Right hindlimb (tissue), 1 donor: Measurements from ENCODE around the gene SWAP70.
"Not testable (repeated sequence)": the region's sequence is repeated elsewhere in the genome, so short reads cannot be mapped to it uniquely, and the experiment has no call there.

ENCODE experiments used
- DNase-seq: peaks from one replicate; pipeline ENCODE4 v3.0.0-alpha.2; 2018

Gene SWAP70

DNA sequence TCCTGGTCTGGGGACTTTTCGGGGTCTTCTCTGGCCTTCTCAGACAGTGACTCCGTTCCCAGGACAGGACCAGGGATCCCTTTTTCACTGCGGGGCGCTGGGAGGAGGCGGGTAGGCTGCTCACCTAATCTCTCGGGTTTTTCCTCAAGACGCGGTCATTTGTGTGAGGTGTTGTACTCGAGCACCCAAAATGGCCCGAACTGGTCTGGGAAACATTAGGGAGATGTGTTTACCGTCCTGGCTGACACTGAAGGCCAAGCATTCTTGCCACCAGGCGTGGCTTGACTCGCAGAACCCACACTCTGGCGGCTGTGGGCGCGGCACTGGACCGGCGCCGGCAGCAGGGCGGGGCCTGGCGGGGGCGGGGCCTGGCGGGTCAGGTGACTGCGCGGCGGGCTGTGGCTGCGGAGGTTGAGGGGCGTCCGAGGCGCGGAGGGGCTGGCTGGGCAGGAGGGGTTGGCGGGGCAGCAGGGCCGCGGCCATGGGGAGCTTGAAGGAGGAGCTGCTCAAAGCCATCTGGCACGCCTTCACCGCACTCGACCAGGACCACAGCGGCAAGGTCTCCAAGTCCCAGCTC lies at the start of gene SWAP70:
Gene SWAP70 (plus strand): TSS at position 379 of the 577 bp plus-strand sequence. CDS start 103 bp downstream, at position 482.
- peak; percentile 93 for DNase-seq

GRCh38 chr11:9615031-9615451 lies 48.8 kb upstream of the SWAP70 start:
- DNase-seq = no peak

- DNase-seq = no peak
Observed at GRCh38 chr11:9616042-9616675, 47.7 kb upstream of the SWAP70 start.

DNA sequence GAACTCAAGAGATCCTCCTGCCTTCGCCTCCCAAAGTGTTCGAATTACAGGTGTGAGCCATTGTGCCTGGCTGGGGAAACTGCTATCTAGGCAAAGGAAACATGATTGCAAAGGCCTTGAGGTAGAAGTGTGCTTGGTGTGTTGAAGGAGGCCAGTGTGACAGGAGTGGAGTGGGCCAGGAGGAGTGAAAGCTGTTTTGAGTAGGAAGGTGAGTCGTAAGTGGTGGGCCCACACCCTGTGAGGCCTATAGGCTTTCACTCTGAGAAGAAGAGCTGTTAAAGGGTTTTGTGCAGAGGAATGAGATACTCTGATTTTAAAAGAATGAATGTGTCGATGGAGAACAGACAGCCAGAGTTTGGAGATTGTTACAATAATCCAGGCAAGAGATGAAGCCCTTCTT lies 47.0 kb upstream of the SWAP70 start:
- no peak for DNase-seq

- DNase-seq = no peak
Observed at GRCh38 chr11:9617940-9618339, 45.9 kb upstream of the SWAP70 start.

GRCh38 chr11:9619004-9619403 lies 44.9 kb upstream of the SWAP70 start:
- DNase-seq = no peak

DNA sequence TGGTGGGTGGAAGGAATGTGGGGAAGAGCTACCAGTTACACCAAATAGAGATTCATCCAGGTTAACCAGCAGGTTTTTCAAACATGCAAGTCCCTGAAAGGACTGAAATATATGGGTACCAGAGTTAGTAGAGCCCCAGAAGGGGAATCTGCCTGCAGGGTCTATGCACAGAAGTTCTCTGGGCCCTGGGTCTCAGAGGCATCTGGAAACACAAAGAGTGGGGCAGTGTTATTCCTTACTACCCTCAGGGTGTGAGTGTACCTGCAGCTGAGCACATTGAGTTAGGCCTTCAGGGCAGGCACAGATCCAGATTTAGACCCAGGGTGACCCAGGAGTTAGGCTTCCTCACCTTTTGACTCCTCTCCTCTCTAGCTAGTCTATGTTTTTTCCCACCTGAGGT lies 43.9 kb upstream of the SWAP70 start:
- DNase-seq = no peak

- not testable (repeated sequence) for DNase-seq
Observed at GRCh38 chr11:9622353-9622752, 41.5 kb upstream of the SWAP70 start.

DNA sequence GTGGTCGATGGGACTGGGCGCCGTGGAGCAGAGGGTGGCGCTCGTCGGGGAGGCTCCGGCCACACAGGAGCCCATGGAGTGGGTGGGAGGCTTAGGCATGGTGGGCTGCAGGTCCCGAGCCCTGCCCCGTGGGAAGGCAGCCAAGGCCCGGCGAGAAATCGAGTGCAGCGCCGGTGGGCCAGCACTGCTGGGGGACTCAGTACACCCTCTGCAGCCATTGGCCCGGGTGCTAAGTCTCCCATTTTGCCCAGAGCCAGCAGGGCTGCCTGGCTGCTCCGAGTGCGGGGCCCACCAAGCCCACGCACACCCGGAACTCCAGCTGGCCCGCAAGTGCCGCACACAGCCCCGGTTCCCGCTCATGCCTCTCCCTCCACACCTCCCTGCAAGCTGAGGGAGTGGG lies 40.8 kb upstream of the SWAP70 start:
- DNase-seq = not testable (repeated sequence)

- DNase-seq = no peak
Observed at GRCh38 chr11:9624448-9624847, 39.4 kb upstream of the SWAP70 start.

- peak; percentile 41 for DNase-seq
Observed at GRCh38 chr11:9625162-9625561, 38.7 kb upstream of the SWAP70 start.

- DNase-seq = no peak
Observed at GRCh38 chr11:9625728-9626127, 38.1 kb upstream of the SWAP70 start.

DNA sequence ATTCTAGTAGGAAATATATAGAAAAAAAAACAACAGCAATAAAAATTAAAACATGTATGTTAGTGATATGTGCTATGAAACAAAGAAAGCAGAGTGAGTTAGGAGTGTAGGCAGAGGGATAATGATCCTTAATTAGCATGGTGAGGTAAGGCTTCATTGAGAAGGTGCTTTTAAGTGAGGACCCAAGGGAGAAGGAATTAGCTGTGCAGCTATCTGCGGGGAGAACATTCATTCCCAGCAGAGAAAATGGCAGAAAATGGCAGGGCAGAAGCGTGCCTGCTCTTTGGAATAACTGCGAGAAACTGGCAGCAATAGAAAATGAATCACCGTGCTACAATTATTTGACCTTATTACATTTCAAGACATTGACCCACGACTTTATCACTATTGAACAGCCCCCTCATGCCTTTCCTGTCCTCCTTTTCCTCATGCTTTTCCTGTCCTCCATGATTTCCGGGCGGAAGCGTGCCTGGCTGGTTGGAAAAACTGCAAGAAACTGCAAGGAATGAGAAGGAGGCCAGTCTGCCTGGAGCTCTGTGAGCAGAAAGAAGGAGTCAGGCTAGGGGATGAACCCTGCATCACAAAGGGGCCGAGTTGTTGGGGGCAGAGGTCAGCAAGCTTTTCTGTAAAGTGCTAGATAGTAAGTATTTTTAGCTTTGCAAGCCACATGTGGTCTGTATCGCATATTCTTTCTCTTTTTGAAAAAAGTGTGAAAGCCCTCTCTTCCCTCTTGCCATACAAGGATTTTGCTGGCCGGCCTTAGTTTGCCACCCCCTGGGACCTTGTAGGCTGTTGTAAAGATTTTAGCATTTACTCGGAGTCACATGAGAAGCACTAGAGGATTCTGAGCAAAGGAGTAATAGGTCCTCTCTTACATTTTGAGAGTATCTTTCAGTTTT lies 37.1 kb upstream of the SWAP70 start:
- no peak for DNase-seq

DNA sequence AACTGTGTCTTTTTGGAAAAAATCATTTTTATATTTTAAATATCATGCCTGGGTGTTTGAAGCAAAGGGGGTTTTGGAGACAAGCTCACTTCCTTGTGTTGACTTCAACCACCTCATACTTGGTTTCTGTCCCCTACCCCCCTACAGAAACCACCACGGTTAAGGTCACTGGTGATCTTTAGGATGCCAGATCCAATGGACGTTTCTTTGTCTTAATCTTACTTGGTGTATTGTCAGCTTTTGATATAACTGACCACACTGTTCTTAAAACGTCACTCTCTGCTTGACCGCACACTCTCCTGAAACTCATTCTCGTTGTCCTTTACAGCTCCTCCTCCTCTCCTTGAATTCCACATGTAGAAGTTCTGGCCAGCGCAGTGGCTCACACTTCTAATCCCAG lies 34.8 kb upstream of the SWAP70 start:
- DNase-seq = no peak

GRCh38 chr11:9633679-9634078 lies 30.2 kb upstream of the SWAP70 start:
- DNase-seq = no peak

DNA sequence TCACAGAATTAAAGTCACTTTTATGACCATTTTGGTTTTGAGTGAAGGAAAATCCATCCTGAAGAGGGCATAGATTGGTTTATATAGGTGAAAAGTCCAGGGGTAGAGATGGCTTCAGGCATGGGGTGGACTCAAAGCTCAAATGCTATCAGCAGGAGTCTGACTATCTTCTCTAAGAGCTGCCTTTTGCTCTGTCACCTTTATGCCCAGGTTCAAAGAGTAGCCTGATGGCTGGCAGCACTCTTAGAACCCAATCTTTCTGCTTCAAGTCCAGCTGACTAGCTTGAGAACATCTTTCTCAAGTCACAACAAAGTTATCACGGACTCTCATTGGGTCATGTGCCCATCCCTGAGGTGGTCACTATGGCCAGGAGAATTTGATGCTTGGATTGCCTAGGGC lies 27.2 kb upstream of the SWAP70 start:
- no peak for DNase-seq

GRCh38 chr11:9639099-9639498 lies 24.8 kb upstream of the SWAP70 start:
- no peak for DNase-seq

- DNase-seq = no peak
Observed at GRCh38 chr11:9639985-9640384, 23.9 kb upstream of the SWAP70 start.

- no peak for DNase-seq
Observed at GRCh38 chr11:9642894-9643293, 21.0 kb upstream of the SWAP70 start.

GRCh38 chr11:9643751-9644150 lies 20.1 kb upstream of the SWAP70 start:
- DNase-seq = no peak

DNA sequence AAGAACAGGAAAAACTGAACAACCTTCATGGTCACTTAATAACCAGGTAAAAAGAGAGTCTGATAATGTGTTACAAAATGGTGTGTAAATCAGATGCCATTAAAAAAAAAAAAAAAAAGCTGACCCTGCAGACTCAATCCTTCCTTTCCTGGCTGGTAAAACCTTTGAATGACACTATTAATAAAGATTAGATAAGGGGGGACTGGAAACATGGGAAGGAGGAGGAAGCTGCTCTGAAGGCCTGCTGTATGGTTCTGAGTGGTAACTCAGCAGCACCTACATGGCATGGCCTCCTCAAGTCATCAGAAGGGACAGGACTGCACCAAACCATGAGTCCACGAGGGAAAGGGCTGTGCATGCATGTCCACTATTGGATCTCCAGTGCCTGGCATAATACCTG lies 18.0 kb upstream of the SWAP70 start:
- no peak for DNase-seq

GRCh38 chr11:9646324-9646723 lies 17.6 kb upstream of the SWAP70 start:
- DNase-seq = no peak

DNA sequence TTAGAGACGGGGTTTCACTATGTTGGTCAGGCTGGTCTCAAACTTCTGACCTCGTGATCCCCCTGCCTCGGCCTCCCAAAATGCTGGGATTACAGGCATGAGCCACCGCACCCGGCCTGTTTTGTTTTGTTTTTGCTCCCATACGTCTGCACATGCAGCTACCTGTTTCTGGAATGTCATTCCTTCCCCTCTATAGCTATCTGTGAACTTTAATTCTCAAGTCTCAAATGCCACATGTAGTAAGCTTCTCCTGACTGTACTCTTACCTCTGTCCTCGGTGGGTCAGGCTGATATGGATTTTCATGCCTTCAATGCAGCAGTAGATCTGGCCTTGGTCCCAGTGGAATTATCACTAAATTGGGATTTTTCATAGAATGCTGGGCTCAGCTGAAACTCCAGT lies 12.4 kb upstream of the SWAP70 start:
- no peak for DNase-seq
